ENCODE data around the gene GPR146.

GPR146 gene

DNA sequence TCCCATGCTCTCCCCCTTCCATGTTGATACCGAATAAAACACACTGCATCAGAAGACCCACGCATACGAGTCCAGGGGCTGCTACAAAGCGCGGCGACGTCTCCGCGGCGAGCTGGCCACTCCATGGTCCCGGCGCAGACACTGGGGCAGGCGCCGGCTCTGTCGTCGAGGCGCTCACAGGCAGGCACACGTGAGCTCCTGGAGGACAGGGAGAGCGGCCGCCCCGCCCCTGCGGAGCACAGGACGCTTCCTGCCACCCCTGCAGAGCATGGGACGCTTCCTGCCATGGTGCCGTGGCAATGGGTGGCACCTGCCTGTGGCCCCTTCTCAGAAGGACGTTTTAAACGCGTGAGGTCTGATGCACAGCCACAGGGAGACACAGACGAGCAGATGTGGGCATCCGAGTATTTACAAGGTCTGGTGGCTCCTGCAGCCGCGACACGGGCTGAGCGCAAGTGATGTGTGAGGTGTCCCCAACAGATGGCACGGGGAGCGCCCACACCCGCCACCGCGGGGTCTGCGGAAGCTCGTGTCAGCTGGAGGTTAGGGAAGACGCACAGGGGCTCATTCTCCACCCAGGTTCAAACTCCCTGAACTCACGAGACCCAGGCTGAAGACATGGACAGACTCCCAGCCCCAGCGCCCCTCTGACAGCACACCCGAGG, 21.4 kb upstream of the GPR146 start:
- TF ChIP-seq, protein P1, sequence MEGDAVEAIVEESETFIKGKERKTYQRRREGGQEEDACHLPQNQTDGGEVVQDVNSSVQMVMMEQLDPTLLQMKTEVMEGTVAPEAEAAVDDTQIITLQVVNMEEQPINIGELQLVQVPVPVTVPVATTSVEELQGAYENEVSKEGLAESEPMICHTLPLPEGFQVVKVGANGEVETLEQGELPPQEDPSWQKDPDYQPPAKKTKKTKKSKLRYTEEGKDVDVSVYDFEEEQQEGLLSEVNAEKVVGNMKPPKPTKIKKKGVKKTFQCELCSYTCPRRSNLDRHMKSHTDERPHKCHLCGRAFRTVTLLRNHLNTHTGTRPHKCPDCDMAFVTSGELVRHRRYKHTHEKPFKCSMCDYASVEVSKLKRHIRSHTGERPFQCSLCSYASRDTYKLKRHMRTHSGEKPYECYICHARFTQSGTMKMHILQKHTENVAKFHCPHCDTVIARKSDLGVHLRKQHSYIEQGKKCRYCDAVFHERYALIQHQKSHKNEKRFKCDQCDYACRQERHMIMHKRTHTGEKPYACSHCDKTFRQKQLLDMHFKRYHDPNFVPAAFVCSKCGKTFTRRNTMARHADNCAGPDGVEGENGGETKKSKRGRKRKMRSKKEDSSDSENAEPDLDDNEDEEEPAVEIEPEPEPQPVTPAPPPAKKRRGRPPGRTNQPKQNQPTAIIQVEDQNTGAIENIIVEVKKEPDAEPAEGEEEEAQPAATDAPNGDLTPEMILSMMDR (IDR thresholded peaks at IDR 0.05; ENCODE audit: insufficient read depth, low read length, poor library complexity, severe bottlenecking) = no peak
- TF ChIP-seq EZH2phosphoT487 (conservative IDR thresholded peaks at IDR 0.05; ENCODE audit: low read length) = no peak
- Histone ChIP-seq H4K20me1 (ENCODE audit: low read depth, low read length) (0 out of 2 replicates have a peak, but pooled peaks cover 3% of the 10 kb centered on the region), H3K9ac (ENCODE audit: low read length) (peak overlapping the region; percentile 46; the same call in 1 of the 2 replicates), H3K36me3 (ENCODE audit: low read length) (no peaks in the 10 kb centered on the region), H3K27ac (ENCODE audit: low read depth, low read length) (peak overlapping the region; percentile 92), H3F3A (ENCODE audit: insufficient read depth) (peaks cover 41% of the 10 kb centered on the region), H3K9me3 (ENCODE audit: insufficient read depth, low read length) (no peaks in the 10 kb centered on the region), H2AFZ (ENCODE audit: low read depth, low read length, severe bottlenecking) (no peak overlapping the region), H3K4me3 (ENCODE audit: insufficient read depth, low read length, poor library complexity, severe bottlenecking) (no peak overlapping the region), H3K4me2 (ENCODE audit: low read depth, low read length, poor library complexity, severe bottlenecking) (peak overlapping the region; percentile 66), H3K79me2 (ENCODE audit: insufficient read depth, low read length) (no peaks in the 10 kb centered on the region), H3K27me3 (ENCODE audit: low read length) (no peaks in the 10 kb centered on the region), H3K9me2 (replicated peaks; ENCODE audit: insufficient read depth, low read length) (no peaks in the 10 kb centered on the region)

DNA sequence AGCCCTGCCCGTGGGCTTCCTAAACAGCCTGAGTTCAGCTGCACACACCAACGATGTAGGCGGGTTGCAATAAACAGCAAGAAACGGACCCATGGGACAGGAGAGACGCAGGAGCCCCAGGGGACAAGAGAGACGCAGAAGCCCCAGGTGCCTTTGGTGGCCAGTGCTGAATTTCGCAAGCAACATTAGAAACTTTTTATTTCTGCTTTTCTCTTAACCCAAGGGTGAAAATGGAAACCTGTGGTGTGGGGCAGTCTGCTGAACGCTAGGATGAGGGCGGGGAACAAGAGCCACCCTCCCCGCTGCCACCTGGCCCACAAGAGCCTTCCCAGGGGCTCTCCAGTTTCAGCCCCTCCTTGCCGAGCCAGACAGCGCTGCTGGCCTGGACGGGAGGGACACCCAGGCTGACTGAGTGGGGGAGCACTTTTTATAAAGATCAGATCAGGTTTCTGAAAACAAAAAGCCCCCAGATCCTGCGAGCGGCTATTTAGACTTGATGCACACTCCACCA, 20.0 kb upstream of the GPR146 start:
- peak overlapping the region; percentile 66 for H3K4me2 ChIP-seq (ENCODE audit: low read depth, low read length, poor library complexity, severe bottlenecking)

DNA sequence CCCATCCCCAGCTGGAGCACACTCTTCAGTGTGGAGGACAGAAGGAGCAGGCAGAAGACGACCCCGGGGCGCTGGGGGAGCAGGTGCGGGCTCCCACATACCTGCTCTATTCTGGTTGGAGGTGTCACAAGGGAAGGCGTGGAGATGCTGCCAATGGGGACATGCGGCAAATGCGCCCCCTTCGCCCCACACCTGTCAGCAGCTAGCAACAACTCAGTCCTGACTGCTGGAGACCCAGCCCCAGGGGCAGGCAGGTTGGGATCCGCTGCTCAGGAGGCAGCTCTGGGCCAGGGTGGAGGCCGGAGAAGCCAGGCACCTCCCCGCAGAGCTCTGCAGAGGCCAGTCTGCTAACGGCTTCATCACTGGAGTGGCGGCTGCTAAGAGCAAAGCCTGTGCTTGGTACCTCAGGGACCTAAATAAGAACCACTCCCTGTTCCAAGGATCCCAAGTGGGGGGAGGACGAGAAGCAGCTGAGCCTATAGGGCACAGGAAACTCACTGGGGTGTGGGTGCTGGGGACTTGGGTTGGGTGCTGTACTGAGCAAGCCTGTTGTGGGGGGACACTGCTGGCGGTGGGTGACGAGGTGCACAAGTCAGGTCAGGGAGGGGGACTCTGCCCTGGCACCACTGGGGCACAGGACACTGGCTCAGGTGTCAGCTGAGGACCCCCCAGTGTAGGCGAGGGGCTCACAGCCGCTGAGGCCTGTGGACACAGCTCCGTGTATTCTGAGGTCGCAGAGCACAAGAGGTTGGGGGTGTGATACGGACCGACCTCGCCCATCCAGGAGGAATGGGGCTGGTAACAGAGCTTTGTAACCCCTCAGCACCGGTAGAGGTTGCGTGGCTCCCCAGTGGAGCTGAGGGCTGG, 19.2 kb upstream of the GPR146 start:
- Histone ChIP-seq H2AFZ (ENCODE audit: low read depth, low read length, severe bottlenecking) (no peak overlapping the region), H3K36me3 (ENCODE audit: low read length) (no peaks in the 10 kb centered on the region), H3K4me3 (ENCODE audit: insufficient read depth, low read length, poor library complexity, severe bottlenecking) (peak overlapping the region; percentile 1), H3K79me2 (ENCODE audit: insufficient read depth, low read length) (no peaks in the 10 kb centered on the region), H3K27me3 (ENCODE audit: low read length) (no peaks in the 10 kb centered on the region), H4K20me1 (ENCODE audit: low read depth, low read length) (0 out of 2 replicates have a peak, but pooled peaks cover 3% of the 10 kb centered on the region), H3K9me2 (replicated peaks; ENCODE audit: insufficient read depth, low read length) (no peaks in the 10 kb centered on the region), H3K9me3 (ENCODE audit: insufficient read depth, low read length) (no peaks in the 10 kb centered on the region), H3K27ac (ENCODE audit: low read depth, low read length) (peak overlapping the region; percentile 92), H3K4me2 (ENCODE audit: low read depth, low read length, poor library complexity, severe bottlenecking) (peak overlapping the region; percentile 66), H3K9ac (ENCODE audit: low read length) (peak overlapping the region; percentile 45), H3F3A (ENCODE audit: insufficient read depth) (peaks cover 41% of the 10 kb centered on the region)
- no peak for TF ChIP-seq EZH2phosphoT487 (conservative IDR thresholded peaks at IDR 0.05; ENCODE audit: low read length)
- TF ChIP-seq, protein P1 (IDR thresholded peaks at IDR 0.05; ENCODE audit: insufficient read depth, low read length, poor library complexity, severe bottlenecking) = peak; percentile 11

More for the DNA sequence above, 20.0 kb upstream of the GPR146 start:
- no peaks in the 10 kb centered on the region for H3K9me2 ChIP-seq (replicated peaks; ENCODE audit: insufficient read depth, low read length)
- peak overlapping the region; percentile 92 for H3K27ac ChIP-seq (ENCODE audit: low read depth, low read length)
- H4K20me1 ChIP-seq (ENCODE audit: low read depth, low read length) = 0 out of 2 replicates have a peak, but pooled peaks cover 3% of the 10 kb centered on the region
- peak overlapping the region; percentile 46 for H3K9ac ChIP-seq (ENCODE audit: low read length)
- H3K79me2 ChIP-seq (ENCODE audit: insufficient read depth, low read length) = no peaks in the 10 kb centered on the region
- peaks cover 41% of the 10 kb centered on the region for H3F3A ChIP-seq (ENCODE audit: insufficient read depth)
- H3K9me3 ChIP-seq (ENCODE audit: insufficient read depth, low read length) = no peaks in the 10 kb centered on the region
- TF ChIP-seq, protein P1 (IDR thresholded peaks at IDR 0.05; ENCODE audit: insufficient read depth, low read length, poor library complexity, severe bottlenecking) = no peak
- TF ChIP-seq EZH2phosphoT487 (conservative IDR thresholded peaks at IDR 0.05; ENCODE audit: low read length) = no peak
- H2AFZ ChIP-seq (ENCODE audit: low read depth, low read length, severe bottlenecking) = no peak overlapping the region
- no peaks in the 10 kb centered on the region for H3K36me3 ChIP-seq (ENCODE audit: low read length)
- H3K4me3 ChIP-seq (ENCODE audit: insufficient read depth, low read length, poor library complexity, severe bottlenecking) = peak overlapping the region; percentile 1
- no peaks in the 10 kb centered on the region for H3K27me3 ChIP-seq (ENCODE audit: low read length)
